HL-60/S4 (cell line): Measurements from ENCODE around the gene KSR2.
"Not testable (repeated sequence)": the region's sequence is repeated elsewhere in the genome, so short reads cannot be mapped to it uniquely, and the experiment has no call there.

Experiments
- in situ Hi-C: fragments of 300-500 bp; cut with MboI; formaldehyde crosslinking; loops from 2 replicates; pipeline ENCODE4 v1.14.3; 2022; ENCODE audit warnings: low sequenced_read_pairs

KSR2 gene

GRCh38 chr12:117830471-117830870, 138.3 kb downstream of the KSR2 start:
- in situ Hi-C loops: loop anchor here (25.0 kb wide), 1 partner anchor 593 kb away; no protein-coding TSS in a partner anchor

DNA sequence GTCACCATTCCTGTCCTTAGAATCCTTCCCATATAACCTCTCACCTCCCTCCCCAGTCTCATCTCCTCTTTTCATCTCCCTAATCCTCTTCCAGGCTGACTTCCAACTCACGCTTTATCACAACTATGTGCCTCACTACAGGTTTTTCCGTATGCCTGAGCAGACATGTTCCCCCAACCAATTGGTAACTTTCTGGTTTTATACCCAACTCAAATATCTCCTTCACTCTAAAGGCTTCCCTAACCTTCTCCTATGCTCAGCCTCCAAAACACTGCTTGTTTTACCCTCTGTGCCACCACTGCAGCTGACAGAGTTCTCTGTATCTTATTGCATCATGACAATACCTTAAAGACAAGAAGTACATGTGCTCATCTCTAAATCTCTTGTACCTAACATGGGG, 139.7 kb downstream of the KSR2 start:
- in situ Hi-C loops: loop anchor here (10.0 to 25.0 kb wide), 2 partner anchors 464 to 592 kb away; partner anchors contain the start of gene NOS1

- in situ Hi-C loops: loop anchor here (10.0 to 25.0 kb wide), 2 partner anchors 463 to 590 kb away; partner anchors contain the start of gene NOS1
These were observed 141.1 kb downstream of the KSR2 start for GRCh38 chr12:117827660-117828059.

- in situ Hi-C loops: loop anchor here (10.0 to 25.0 kb wide), 2 partner anchors 461 to 589 kb away; partner anchors contain the start of gene NOS1
These were observed 143.0 kb downstream of the KSR2 start for GRCh38 chr12:117825827-117826226.

GRCh38 chr12:117821480-117822175, 147.2 kb downstream of the KSR2 start:
- in situ Hi-C loops: loop anchor here (10.0 kb wide), 1 partner anchor 457 kb away; the partner anchor contains the start of gene NOS1

GRCh38 chr12:117820216-117820907, 148.4 kb downstream of the KSR2 start:
- in situ Hi-C loops: loop anchor here (10.0 kb wide), 1 partner anchor 456 kb away; the partner anchor contains the start of gene NOS1

DNA sequence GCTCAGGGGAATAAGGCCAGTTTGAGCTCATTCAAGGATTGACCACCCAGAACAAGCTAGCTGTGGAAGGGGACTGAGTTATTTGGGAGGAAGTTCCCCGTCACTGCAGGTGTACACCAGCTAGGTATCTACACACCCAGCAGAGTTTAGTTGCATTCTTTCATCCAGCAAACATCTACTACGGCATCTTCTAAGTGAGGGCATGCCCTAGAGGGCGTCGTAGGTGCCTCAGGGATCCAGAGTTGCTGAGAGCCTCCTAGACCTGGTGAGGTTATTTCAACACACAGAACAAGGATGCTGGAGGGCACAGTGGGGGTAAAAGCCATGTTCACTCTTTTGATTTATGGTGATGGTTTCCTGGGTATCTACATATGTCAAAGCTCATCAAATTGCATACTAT, 149.6 kb downstream of the KSR2 start:
- in situ Hi-C loops: no loop called here

DNA sequence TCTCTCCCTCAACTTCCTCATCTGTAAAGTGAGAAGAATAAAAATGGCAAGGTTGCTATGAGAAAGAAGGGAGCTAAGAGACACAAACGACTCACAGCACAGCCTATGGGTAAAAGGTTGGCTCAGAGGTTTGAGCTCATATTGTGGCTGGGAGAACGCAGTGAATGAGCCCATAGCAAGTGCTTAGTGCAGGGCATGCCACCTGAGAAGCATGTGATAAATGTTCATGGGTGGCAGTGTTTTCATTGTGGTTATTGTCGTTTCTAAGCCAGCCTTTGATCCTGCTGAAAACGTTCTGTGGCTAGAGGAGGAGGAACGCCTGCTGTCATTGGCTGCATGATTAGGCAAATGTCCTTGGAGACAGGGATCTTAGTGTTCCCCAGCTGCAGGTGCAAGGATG, 150.4 kb downstream of the KSR2 start:
- in situ Hi-C loops: no loop called here

- in situ Hi-C loops: no loop called here
These were observed 159.3 kb downstream of the KSR2 start for GRCh38 chr12:117809509-117809908.

DNA sequence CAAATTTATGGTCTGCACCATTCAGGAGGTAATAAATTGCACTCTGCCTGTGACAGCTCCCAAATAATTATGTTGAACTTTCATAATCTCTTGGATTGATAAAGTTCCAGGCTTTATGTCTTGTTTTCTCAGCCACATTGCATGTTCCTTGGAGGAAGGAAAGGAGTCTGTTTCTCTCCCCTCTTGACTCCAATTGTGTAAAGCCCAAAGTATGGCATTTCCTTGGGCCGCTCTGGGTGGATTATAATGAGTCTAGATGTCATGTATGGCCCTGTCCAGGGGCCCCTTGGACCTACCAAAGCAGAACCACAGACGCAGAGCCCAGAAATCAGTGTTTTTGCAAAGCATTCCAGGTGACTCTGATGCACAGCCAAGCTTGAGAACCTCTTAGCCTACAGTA, 160.8 kb downstream of the KSR2 start:
- in situ Hi-C loops: no loop called here

GRCh38 chr12:117807355-117807754, 161.4 kb downstream of the KSR2 start:
- in situ Hi-C loops: no loop called here

DNA sequence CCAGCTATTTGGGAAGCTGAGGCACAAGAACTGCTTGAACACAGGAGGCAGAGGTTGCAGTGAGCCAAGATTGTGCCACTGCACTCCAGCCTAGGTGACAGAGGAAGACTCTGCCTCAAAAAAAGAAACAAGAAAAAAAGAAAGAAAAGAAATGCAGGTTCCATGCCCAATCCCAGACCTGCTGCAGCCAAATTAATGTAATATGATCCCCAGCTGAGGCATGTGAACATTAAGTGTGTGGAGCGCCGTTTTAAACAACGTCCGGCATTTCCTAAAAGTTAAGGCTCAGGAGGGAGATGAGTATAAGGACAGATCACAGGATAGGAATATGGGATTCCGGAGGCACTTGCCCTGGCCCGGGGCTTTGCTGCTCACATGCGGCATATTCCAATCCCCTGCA, 162.9 kb downstream of the KSR2 start:
- in situ Hi-C loops: no loop called here

- in situ Hi-C loops: no loop called here
These were observed 165.8 kb downstream of the KSR2 start for GRCh38 chr12:117803001-117803400.

GRCh38 chr12:117800711-117801110, 168.1 kb downstream of the KSR2 start:
- in situ Hi-C loops: not testable (repeated sequence)

DNA sequence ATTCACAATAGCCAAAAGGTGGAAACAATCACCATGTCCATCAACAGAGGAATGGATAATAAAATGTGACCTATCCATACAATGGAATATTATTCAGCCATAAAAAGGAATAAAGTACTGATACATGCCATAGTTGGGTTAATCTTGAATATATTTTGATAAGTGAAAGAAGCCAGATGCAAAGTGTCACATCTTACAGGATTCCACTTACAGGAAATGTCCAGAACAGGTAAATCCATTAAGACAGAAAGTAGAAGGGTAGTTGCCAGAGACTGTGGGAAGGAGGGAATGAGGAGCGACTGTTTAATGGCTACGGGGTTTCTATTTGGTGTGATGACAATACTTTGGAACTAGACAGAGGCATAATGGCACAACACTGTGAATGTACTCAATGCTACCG, 171.6 kb downstream of the KSR2 start:
- in situ Hi-C loops: no loop called here

- in situ Hi-C loops: no loop called here
These were observed 175.8 kb downstream of the KSR2 start for GRCh38 chr12:117792877-117793424.

DNA sequence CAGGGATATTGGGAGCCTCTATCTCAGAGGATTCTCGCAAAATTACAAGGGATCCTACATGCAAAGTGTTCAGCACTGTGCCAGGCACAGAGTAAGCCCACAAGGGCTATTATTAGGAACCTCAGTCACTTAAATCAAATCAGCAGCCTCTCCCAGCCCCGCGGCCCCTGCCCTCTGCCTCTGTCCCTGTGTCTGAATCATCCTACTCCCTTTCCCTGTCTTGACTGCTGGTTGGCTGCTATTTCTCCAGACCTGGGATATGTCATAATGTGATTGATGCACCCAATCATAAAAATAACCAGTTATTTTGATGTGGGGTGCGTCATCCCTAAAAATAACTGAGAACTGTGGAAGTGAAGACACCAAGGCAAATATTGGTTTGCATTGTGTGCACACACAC, 176.3 kb downstream of the KSR2 start:
- in situ Hi-C loops: no loop called here

GRCh38 chr12:117790948-117791347, 177.8 kb downstream of the KSR2 start:
- in situ Hi-C loops: no loop called here

- in situ Hi-C loops: no loop called here
These were observed 178.6 kb downstream of the KSR2 start for GRCh38 chr12:117790198-117790597.

DNA sequence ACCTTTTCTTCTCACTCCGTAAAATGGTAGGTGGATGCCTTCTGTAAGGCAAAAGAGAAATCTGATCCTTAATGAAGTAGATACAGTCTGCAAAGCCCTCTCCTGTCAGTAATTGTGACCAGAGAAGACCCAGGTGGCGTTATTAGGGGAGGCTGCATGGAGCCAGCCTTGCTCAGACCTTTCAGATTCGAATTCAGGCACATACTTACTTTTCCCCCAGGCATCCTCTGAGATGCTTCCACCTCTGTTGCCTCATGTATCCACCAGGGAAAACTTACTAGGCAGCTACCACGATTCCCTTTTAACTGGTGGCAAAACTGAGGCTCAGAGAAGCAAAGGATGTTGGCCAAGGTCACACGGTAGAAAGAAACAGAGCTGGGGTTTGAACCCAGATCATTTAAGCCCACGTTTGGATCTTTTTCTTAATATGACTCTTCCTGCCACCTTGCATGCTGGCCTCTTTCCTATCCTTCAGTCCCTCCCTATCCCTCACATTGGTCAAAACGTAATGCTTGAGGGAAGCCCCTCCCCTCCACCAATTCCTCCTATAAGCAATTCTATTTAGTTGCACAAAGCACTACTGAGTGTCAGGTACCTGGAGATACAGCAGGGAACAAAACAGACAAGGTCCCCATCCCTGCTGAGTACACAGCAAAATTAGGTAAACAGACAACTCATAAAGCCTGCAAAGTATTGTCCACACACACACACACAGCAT, 179.4 kb downstream of the KSR2 start:
- in situ Hi-C loops: no loop called here

GRCh38 chr12:117778656-117779055, 190.1 kb downstream of the KSR2 start:
- in situ Hi-C loops: no loop called here
